PC-9 (cell line): ENCODE data around the gene CBX5. TPM values are rescaled to one million over a fixed set of nuclear protein-coding genes. Genes with fewer than 3 reads are reported as not detected.

ENCODE experiments used
- BruUV-seq: library from RNA; stranded (reverse); fragments of 400-500 nt; replicated peaks from 2 replicates; lab custom pipeline; 2021; lab: Mats Ljungman, UMichigan
- CTCF ChIA-PET: fragments of 300-600 bp; sonication (Branson Sonifier 250); formaldehyde crosslinking; loops from one replicate; lab custom pipeline; 2022; ENCODE audit warnings: antibody characterized with exemption; lab: Charles Lee
- POLR2A ChIA-PET: fragments of 300-600 bp; sonication (Branson Sonifier 250); formaldehyde crosslinking; loops from one replicate; lab custom pipeline; 2022; ENCODE audit warnings: antibody characterized with exemption; ENCODE audit not compliant: unreplicated experiment; lab: Charles Lee
- DNase-seq, 2 experiments: peaks; one replicate each; pipeline versions ENCODE4 v3.0.0 to v3.0.0-alpha.2; 2015 to 2022; ENCODE audit warnings: mixed read lengths in 1 of 2
- H2AFZ ChIP-seq: fragments of 200-600 bp; sonication (generic); 2 replicates; pipeline ENCODE4 v1.8.1; 2017; ENCODE audit warnings: antibody characterized with exemption
- H3F3A ChIP-seq: fragments of 200-600 bp; sonication (generic); 2 replicates; pipeline ENCODE4 v1.8.1; 2017; ENCODE audit warnings: antibody characterized with exemption, mild to moderate bottlenecking, low read depth; ENCODE audit not compliant: insufficient read depth
- H3K27ac ChIP-seq: fragments of 200-600 bp; sonication (generic); 2 replicates; pipeline ENCODE4 v1.6.1; 2016; ENCODE audit warnings: mixed run types
- H3K27me3 ChIP-seq: fragments of 200-600 bp; sonication (generic); 2 replicates; pipeline ENCODE4 v1.6.1; 2016; ENCODE audit warnings: low read depth, mixed run types; ENCODE audit not compliant: insufficient read depth
- H3K36me3 ChIP-seq: fragments of 200-600 bp; sonication (generic); 2 replicates; pipeline ENCODE4 v1.6.1; 2016; ENCODE audit warnings: low read depth, mixed run types
- H3K4me1 ChIP-seq: fragments of 200-600 bp; sonication (generic); replicated peaks from 2 replicates; pipeline ENCODE4 v1.6.1; 2016; ENCODE audit warnings: mixed run types; ENCODE audit not compliant: insufficient read depth
- H3K4me2 ChIP-seq: fragments of 200-600 bp; sonication (generic); 2 replicates; pipeline ENCODE4 v1.6.1; 2017; ENCODE audit warnings: mixed run types
- H3K4me3 ChIP-seq: fragments of 200-600 bp; sonication (generic); 2 replicates; pipeline ENCODE4 v1.6.1; 2016; ENCODE audit warnings: mixed run types
- H3K79me2 ChIP-seq: fragments of 200-600 bp; sonication (generic); 2 replicates; pipeline ENCODE4 v1.6.1; 2017; ENCODE audit warnings: low read depth, mixed run types
- H3K9me2 ChIP-seq: fragments of 200-600 bp; sonication (generic); 2 replicates; pipeline ENCODE4 v1.8.1; 2017; ENCODE audit warnings: mild to moderate bottlenecking; ENCODE audit not compliant: insufficient read depth
- H3K9me3 ChIP-seq: fragments of 200-600 bp; sonication (generic); 2 replicates; pipeline ENCODE4 v1.8.1; 2016; ENCODE audit warnings: low read depth; ENCODE audit not compliant: insufficient read depth
- H4K20me1 ChIP-seq: fragments of 200-600 bp; sonication (generic); 2 replicates; pipeline ENCODE4 v1.8.1; 2017; ENCODE audit not compliant: insufficient read depth
- CTCF ChIP-seq: fragments of 200-600 bp; sonication (generic); conservative IDR thresholded peaks from 2 replicates; pipeline ENCODE4 v1.6.1; 2017; ENCODE audit warnings: mixed run types, antibody characterized with exemption, mild to moderate bottlenecking, moderate library complexity
- EZH2 ChIP-seq: fragments of 200-600 bp; sonication (generic); IDR thresholded peaks from 2 replicates; pipeline ENCODE4 v1.8.0; 2017; ENCODE audit warnings: antibody characterized with exemption, low read depth
- intact Hi-C: fragments of 100-400 bp; cut with micrococcal nuclease; formaldehyde crosslinking; loops from one replicate; pipeline ENCODE4 v1.10.0; 2022; ENCODE audit not compliant: unreplicated experiment
- total RNA-seq: library from RNA; stranded (reverse); gene quantifications from 2 replicates; pipeline ENCODE4 v1.2.3, GENCODE V29; 2021

CBX5 gene
- total RNA-seq, 1 experiment from 2014 or later: 154 TPM

- Histone ChIP-seq H3K79me2 (no peaks in the 10 kb centered on the region), H3K9me2 (no peaks in the 10 kb centered on the region), H3K4me1 (peaks cover 9% of the 10 kb centered on the region; the same call in 1 of the 2 replicates), H3K4me2 (no peak overlapping the region), H3K4me3 (no peak overlapping the region), H3K27ac (no peak overlapping the region), H2AFZ (no peak overlapping the region), H3K9me3 (no peaks in the 10 kb centered on the region), H3K36me3 (no peaks in the 10 kb centered on the region), H3K27me3 (no peaks in the 10 kb centered on the region), H4K20me1 (no peaks in the 10 kb centered on the region), H3F3A (peaks cover 15% of the 10 kb centered on the region)
- no peak for DNase-seq
- POLR2A ChIA-PET: interaction anchor here (0.7 kb wide), 1 partner anchor 105 kb away, joined by 3 read pairs; no protein-coding TSS in a partner anchor
- intact Hi-C loops: loop anchor here (5.0 kb wide), 1 partner anchor 216 kb away; no protein-coding TSS in a partner anchor
- no TSS peak for BruUV-seq
- TF ChIP-seq CTCF: no peak
- TF ChIP-seq EZH2: no peak
- CTCF ChIA-PET: interaction anchor here (0.6 to 1.0 kb wide), 2 partner anchors 30 to 138 kb away, joined by 3 to 4 read pairs; no protein-coding TSS in a partner anchor
These were observed 58.4 kb downstream of the CBX5 start for GRCh38 chr12:54221402-54221984.

GRCh38 chr12:54220567-54220966 lies 59.4 kb downstream of the CBX5 start:
- TF ChIP-seq EZH2 (no peak), CTCF (no peak)

GRCh38 chr12:54220092-54220557 lies 59.8 kb downstream of the CBX5 start:
- POLR2A ChIA-PET: interaction anchor here (0.6 kb wide), 1 partner anchor 36 kb away, joined by 11 read pairs; no protein-coding TSS in a partner anchor
- Histone ChIP-seq H4K20me1 (no peaks in the 10 kb centered on the region), H3K27me3 (no peaks in the 10 kb centered on the region), H2AFZ (no peak overlapping the region), H3K4me3 (no peak overlapping the region), H3F3A (peaks cover 18% of the 10 kb centered on the region), H3K4me2 (peak overlapping the region; percentile 35), H3K4me1 (peaks cover 9% of the 10 kb centered on the region), H3K27ac (no peak overlapping the region), H3K9me2 (no peaks in the 10 kb centered on the region), H3K36me3 (no peaks in the 10 kb centered on the region), H3K9me3 (no peaks in the 10 kb centered on the region), H3K79me2 (no peaks in the 10 kb centered on the region)
- CTCF ChIA-PET: interaction anchor here (0.6 to 1.0 kb wide), 11 partner anchors 13 to 1013 kb away, joined by 3 to 9 read pairs (median 5); partner anchors contain the start of gene ITGB7
- BruUV-seq: no TSS peak
- DNase-seq: peak; percentile 67 to 74
- intact Hi-C loops: loop anchor here (1.0 to 5.0 kb wide), 3 partner anchors 141 to 217 kb away; no protein-coding TSS in a partner anchor
- TF ChIP-seq EZH2: no peak
- TF ChIP-seq CTCF: peak; percentile 83

More at GRCh38 chr12:54220567-54220966, 59.4 kb downstream of the CBX5 start:
- Histone ChIP-seq H3K79me2 (no peaks in the 10 kb centered on the region), H4K20me1 (no peaks in the 10 kb centered on the region), H3K4me1 (peaks cover 9% of the 10 kb centered on the region; the same call in 1 of the 2 replicates), H3K4me2 (peak overlapping the region; percentile 35; the same call in 1 of the 2 replicates), H3K9me2 (no peaks in the 10 kb centered on the region), H3K4me3 (no peak overlapping the region), H3K27ac (no peak overlapping the region), H3K27me3 (no peaks in the 10 kb centered on the region), H2AFZ (no peak overlapping the region), H3F3A (peaks cover 18% of the 10 kb centered on the region), H3K36me3 (no peaks in the 10 kb centered on the region), H3K9me3 (no peaks in the 10 kb centered on the region)
- intact Hi-C loops: loop anchor here (1.0 to 5.0 kb wide), 3 partner anchors 141 to 217 kb away; no protein-coding TSS in a partner anchor
- no TSS peak for BruUV-seq
- CTCF ChIA-PET: interaction anchor here (0.7 to 1.0 kb wide), 4 partner anchors 116 to 159 kb away, joined by 3 read pairs; no protein-coding TSS in a partner anchor
- no peak for DNase-seq
- POLR2A ChIA-PET: no interaction called here
